Measurements from ENCODE around the gene LPP. TPM values are rescaled to one million over a fixed set of nuclear protein-coding genes. Genes with fewer than 3 reads are reported as not detected.

Gene LPP
- total RNA-seq, 6 experiments from 2014 or later: 41.5 to 90.5 (median 69.5) TPM

GRCh38 chr3:188817935-188818269 lies 663.9 kb downstream of the LPP start:
- no peak overlapping the region for H3K4me3 ChIP-seq
- ATAC-seq: no peak
- no peak for DNase-seq
- intact Hi-C loops (cut with DNase I): no loop called here
- no peaks in the 10 kb centered on the region for H3K9me3 ChIP-seq
- peaks cover 0 to 5% (median 0%) of the 10 kb centered on the region in 4 donors for H3K4me1 ChIP-seq
- no peak for TF ChIP-seq CTCF (IDR thresholded peaks at IDR 0.05)
- no peak for TF ChIP-seq POLR2A (IDR thresholded peaks at IDR 0.05)
- H3K27ac ChIP-seq: no peak overlapping the region
- 85% methylated on average over 2 of the region's 3 CpGs for WGBS (ENCODE audit: insufficient coverage, low coverage, low lambda C conversion rate, missing lambda C conversion rate)
- H3K36me3 ChIP-seq: no peaks in the 10 kb centered on the region
- H3K27me3 ChIP-seq: no peaks in the 10 kb centered on the region

GRCh38 chr3:188818282-188818681 lies 664.3 kb downstream of the LPP start:
- 49% methylated on average over 2 of the region's 2 CpGs for WGBS (ENCODE audit: insufficient coverage, low coverage, low lambda C conversion rate, missing lambda C conversion rate)
- no peaks in the 10 kb centered on the region for H3K9me3 ChIP-seq

GRCh38 chr3:188819939-188820338 lies 666.0 kb downstream of the LPP start:
- peaks cover 0 to 5% (median 0%) of the 10 kb centered on the region in 4 donors for H3K4me1 ChIP-seq
- TF ChIP-seq POLR2A (IDR thresholded peaks at IDR 0.05) (no peak), CTCF (IDR thresholded peaks at IDR 0.05) (no peak)
- 60% methylated on average over 1 of the region's 1 CpG for WGBS (ENCODE audit: insufficient coverage, low coverage, low lambda C conversion rate, missing lambda C conversion rate)

More at GRCh38 chr3:188818282-188818681, 664.3 kb downstream of the LPP start:
- no peaks in the 10 kb centered on the region for H3K27me3 ChIP-seq
- intact Hi-C loops (cut with DNase I): no loop called here
- H3K36me3 ChIP-seq: no peaks in the 10 kb centered on the region
- H3K27ac ChIP-seq: no peak overlapping the region
- H3K4me3 ChIP-seq: no peak overlapping the region
- TF ChIP-seq CTCF (IDR thresholded peaks at IDR 0.05) (no peak), POLR2A (IDR thresholded peaks at IDR 0.05) (no peak)
- ATAC-seq (peak; percentile 28 to 54 (median 44)), DNase-seq (no peak)
- H3K4me1 ChIP-seq: peaks cover 0 to 5% (median 0%) of the 10 kb centered on the region in 4 donors

GRCh38 chr3:188822004-188822403 lies 668.0 kb downstream of the LPP start:
- 59% methylated on average over 4 of the region's 4 CpGs for WGBS (ENCODE audit: insufficient coverage, low coverage, low lambda C conversion rate, missing lambda C conversion rate)
- TF ChIP-seq POLR2A (IDR thresholded peaks at IDR 0.05) (no peak), CTCF (IDR thresholded peaks at IDR 0.05) (no peak)
- intact Hi-C loops (cut with DNase I): no loop called here
- no peaks in the 10 kb centered on the region for H3K27me3 ChIP-seq
- peaks cover 0 to 5% (median 0%) of the 10 kb centered on the region in 4 donors for H3K4me1 ChIP-seq
- H3K9me3 ChIP-seq: no peaks in the 10 kb centered on the region
- DNase-seq (no peak), ATAC-seq (peak in 3 of 4 donors; percentile 32 to 37 (median 34))
- H3K4me3 ChIP-seq: no peak overlapping the region
- peak overlapping the region in 1 of 3 donors; percentile 1 for H3K27ac ChIP-seq
- H3K36me3 ChIP-seq: no peaks in the 10 kb centered on the region

More at GRCh38 chr3:188819939-188820338, 666.0 kb downstream of the LPP start:
- no peaks in the 10 kb centered on the region for H3K36me3 ChIP-seq
- DNase-seq (no peak), ATAC-seq (peak; percentile 43 to 62 (median 53))
- intact Hi-C loops (cut with DNase I): no loop called here
- no peaks in the 10 kb centered on the region for H3K9me3 ChIP-seq
- H3K4me3 ChIP-seq: no peak overlapping the region
- H3K27me3 ChIP-seq: no peaks in the 10 kb centered on the region
- no peak overlapping the region for H3K27ac ChIP-seq

GRCh38 chr3:188822411-188822810 lies 668.5 kb downstream of the LPP start:
- peak overlapping the region in 1 of 3 donors; percentile 1 for H3K27ac ChIP-seq
- intact Hi-C loops (cut with DNase I): no loop called here
- peaks cover 0 to 5% (median 0%) of the 10 kb centered on the region in 4 donors for H3K4me1 ChIP-seq
- no peaks in the 10 kb centered on the region for H3K9me3 ChIP-seq
- 94% methylated on average over 2 of the region's 2 CpGs for WGBS (ENCODE audit: insufficient coverage, low coverage, low lambda C conversion rate, missing lambda C conversion rate)
- ATAC-seq (no peak), DNase-seq (no peak)
- no peak overlapping the region for H3K4me3 ChIP-seq
- TF ChIP-seq CTCF (IDR thresholded peaks at IDR 0.05): no peak
- no peak for TF ChIP-seq POLR2A (IDR thresholded peaks at IDR 0.05)
- H3K27me3 ChIP-seq: no peaks in the 10 kb centered on the region
- no peaks in the 10 kb centered on the region for H3K36me3 ChIP-seq

Measured in right lobe of liver (tissue), 6 donors.